Left renal pelvis (tissue), 4 donors: ENCODE data around the gene ZFP37. TPM values are rescaled to one million over a fixed set of nuclear protein-coding genes. Genes with fewer than 3 reads are reported as not detected.
A peak's percentile ranks its signal among the peaks of the same experiment; 100 is the strongest.
"Not testable (repeated sequence)": the region's sequence is repeated elsewhere in the genome, so short reads cannot be mapped to it uniquely, and the experiment has no call there.

Experiments
- DNase-seq, 4 donors: peaks; one replicate each; pipeline ENCODE4 v3.0.0-alpha.2; 2013; ENCODE audit warnings: low read depth in 4 of 4, low spot score in 3 of 4
- polyA plus RNA-seq, 4 donors: library from polyadenylated mRNA; unstranded; fragments of 120-200 nt; gene quantifications; one replicate each; pipeline ENCODE4 v1.2.1, GENCODE V29; 2013; ENCODE audit not compliant: insufficient read length in 4 of 4

The ZFP37 gene
- polyA plus RNA-seq: 10 to 100 TPM; 10.9 to 18.1 (median 12.7) TPM

DNA sequence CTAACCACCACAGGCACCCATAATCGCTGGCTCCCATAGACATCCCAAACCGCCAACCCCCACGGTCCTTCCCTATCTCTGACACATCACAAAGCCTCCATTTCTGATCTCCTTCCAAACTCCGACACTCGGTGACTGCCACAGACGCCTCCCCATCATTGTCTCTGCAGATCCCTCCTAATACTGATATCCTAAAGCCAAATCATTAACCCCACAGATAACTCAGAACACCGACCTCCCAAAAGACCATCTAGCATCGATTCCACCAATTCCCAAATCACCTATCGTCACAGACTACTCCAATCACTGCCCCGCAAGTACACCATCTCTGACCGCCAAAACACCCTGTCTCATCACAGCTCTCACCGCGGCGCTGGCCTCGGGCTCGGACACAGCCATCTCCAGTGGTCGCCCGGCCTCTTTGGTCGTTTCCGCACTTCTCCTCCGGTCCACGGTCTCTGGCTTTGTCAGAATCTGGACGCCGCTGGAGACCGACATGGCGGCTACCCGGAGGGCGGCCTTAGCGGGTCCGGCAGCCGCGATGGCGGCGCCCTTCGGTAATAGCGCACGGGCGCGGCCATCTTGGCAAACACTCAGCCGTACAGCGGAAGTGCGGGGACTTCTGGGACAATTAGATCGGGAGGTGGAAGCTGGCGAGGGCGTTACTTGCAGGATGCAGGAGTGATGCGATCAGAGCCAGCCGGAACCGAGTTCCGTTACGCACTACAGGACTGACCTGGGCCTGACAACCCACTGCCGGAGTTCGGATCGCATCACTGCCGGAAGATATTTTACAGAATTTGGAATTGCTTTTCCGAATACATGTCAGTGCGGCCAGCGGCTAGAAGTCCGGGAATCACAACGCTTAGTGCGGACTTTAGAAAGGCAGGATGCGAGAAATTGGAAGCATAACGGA is at the start of gene ZFP37:
ZFP37 (minus strand) TSS at position 534 of the 916 bp plus-strand sequence; CDS start at position 498, 36 bp downstream.
- peak; percentile 88 to 90 (median 90) for DNase-seq

DNA sequence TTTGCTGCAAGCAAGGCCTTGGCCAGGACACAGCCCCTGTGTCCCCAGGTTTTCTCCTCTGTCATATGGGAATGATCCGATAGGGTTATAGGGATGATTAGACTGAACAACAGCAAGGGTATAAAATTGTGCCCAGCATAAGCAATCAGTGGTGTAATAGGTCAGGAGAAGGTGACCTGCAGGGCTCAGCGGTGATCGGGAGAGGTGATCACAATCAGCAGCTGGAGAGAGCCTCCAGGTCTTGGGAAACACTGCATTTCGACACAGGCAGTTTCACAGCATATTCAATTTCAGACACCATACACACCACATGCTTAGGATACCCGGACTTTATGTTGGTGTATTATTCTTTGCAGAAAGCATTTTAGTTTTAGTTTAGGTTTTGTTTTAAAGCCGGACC is 48.8 kb upstream of the ZFP37 start:
- DNase-seq: not testable (repeated sequence)

DNA sequence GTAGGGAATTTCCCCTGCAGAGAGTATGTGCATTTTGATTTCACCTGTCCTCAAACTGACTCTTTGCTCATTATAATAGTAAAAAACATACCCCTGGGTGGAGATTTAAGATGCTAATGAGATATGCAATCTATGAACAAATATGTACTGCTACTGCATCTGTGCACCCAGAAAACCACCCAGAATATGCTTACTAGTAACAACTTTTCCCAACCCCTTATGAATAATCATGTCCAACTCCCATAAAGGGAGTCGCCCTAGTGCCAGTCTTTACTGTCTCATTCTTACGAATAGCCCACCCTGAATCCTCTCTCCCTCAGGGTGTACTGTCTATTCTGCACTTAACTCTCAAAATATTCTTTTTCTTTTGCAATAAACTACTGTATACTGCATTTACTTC is 39.0 kb upstream of the ZFP37 start:
- DNase-seq: no peak

DNA sequence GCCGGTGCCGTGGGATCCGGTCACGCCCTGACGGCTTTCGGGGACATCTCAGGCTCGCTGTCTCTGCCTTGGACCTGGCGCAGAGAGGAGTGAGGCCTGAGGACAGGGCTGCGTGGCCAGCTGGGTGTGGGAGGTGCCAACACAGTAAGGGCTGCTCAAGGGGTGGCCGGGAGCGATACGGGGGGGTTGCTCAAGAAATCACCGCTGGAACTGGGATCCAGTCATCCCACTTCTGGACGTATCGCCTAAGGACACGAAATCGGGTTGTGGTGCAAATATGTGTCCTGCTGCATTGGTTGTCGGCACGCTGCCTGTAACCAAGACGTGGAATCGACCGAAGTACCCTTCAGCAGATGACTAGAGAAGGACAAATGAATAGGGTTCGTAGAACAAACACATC is 33.4 kb upstream of the ZFP37 start:
- not testable (repeated sequence) for DNase-seq

DNA sequence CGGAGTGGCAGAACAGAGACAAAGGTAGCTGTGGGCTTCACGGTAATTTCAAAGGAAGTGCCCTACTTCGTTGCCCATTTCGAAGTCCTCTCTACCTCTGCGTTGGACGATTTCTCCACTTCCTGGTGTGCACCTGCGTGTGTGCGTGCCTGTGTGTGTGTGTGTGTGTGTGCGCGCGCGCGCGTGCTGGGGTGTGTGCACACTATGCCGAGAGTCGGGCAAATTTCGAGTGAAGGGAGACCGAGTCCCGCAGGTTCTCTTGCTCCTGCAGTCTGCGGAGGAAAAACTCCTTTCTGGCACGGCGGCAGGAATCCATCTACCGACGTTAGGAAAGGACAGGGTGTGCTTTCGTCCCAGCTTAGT is 32.6 kb upstream of the ZFP37 start:
- DNase-seq: not testable (repeated sequence)

DNA sequence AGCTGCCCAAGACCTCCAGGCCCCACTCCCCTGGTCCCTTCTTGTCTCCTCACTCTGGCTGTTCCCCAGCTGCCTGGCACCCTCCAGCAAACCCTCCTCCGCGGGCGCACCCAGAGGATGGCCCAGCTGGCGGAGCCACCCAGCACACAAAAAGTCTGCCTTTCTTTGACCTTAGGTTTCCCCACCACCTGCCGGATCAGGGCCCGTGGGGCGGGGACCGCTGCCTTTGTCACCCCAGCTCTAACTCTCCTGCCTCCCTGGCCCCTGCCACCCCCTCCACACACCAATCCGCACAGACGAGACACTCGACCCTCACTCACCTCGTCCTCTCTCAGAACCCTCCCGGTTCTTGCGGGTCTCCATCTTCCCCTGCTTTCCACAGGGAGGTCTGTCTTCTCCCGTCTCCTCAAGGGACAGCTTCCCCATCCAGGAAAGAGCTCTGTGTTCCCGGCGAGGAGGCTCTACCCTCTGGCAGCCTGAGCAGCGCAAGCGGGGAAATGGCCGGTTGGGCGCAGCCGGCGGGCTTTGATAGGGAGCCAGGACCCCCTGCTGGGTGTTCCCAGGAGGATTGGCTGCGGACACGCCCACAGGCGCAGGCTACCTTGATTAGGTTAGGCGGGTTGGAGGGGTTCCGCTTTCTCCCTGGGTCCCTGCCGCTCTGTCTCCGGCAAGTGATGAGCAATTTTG is 32.1 kb upstream of the ZFP37 start:
- DNase-seq: peak in 2 of 4 donors; percentile 19 to 23

DNA sequence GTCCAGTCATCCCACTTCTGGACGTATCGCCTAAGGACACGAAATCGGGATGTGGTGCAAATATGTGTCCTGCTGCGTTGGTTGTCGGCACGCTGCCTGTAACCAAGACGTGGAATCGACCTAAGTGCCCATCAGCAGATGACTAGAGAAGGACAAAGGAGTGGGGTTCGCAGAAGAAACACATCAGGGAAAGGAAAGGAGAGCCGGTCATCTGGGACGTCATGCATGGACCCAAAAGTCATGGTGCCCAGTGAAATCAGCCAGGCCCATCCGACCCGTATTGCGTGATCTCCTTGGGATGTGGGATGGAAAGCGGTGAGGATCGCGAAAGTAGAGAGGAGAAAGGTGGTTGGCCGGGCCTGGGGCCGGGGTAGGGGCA is 6.4 kb upstream of the ZFP37 start:
- not testable (repeated sequence) for DNase-seq

DNA sequence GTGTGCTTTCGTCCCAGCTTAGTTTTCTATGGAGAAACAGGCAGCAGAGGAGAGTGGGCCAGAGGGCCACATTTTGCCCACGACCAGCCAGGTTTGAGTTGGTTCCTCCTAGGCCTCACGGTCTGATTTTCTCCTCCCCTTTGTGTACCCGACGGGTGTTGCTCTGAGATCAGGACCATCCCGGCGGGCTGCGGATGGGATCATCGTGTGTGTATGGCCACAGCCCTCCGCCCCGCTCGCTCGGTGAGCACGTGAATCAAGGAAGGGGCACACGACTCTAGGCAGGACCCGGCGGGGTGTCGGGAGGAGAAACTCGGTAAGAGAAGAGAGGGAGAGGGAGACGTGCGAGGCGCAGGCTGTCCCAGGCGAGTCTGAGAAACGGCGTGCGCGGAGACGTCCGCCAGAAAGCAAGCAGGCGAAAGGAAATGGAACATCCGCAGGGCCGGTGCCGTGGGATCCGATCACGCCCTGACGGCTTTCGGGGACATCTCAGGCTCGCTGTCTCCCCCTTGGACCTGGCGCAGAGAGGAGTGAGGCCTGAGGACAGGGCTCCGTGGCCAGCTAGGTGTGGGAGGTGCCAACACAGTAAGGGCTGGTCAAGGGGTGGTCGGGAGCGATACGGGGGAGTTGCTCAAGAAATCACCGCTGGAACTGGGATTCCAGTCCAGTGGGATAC is 5.9 kb upstream of the ZFP37 start:
- not testable (repeated sequence) for DNase-seq

DNA sequence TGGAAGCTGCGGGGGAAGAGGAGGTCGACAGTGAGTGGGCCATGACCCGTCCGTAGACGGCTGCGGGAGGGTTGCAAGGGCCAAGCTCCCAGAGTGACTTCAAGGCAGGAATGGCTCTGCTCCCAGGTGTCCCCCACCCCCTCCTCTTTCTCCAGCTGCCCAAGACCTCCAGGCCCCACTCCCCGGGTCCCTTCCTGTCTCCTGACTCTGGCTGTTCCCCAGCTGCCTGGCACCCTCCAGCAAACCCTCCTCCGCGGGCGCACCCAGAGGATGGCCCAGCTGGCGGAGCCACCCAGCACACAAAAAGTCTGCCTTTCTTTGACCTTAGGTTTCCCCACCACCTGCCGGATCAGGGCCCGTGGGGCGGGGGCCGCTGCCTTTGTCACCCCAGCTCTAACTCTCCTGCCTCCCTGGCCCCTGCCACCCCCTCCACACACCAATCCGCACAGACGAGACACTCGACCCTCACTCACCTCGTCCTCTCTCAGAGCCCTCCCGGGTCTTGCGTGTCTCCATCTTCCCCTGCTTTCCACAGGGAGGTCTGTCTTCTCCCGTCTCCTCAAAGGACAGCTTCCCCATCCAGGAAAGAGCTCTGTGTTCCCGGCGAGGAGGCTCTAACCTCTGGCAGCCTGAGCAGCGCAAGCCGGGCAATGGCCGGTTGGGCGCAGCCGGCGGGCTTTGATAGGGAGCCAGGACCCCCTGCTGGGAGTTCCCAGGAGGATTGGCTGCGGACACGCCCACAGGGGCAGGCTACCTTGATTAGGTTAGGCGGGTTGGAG is 4.7 kb upstream of the ZFP37 start:
- DNase-seq: not testable (repeated sequence)

DNA sequence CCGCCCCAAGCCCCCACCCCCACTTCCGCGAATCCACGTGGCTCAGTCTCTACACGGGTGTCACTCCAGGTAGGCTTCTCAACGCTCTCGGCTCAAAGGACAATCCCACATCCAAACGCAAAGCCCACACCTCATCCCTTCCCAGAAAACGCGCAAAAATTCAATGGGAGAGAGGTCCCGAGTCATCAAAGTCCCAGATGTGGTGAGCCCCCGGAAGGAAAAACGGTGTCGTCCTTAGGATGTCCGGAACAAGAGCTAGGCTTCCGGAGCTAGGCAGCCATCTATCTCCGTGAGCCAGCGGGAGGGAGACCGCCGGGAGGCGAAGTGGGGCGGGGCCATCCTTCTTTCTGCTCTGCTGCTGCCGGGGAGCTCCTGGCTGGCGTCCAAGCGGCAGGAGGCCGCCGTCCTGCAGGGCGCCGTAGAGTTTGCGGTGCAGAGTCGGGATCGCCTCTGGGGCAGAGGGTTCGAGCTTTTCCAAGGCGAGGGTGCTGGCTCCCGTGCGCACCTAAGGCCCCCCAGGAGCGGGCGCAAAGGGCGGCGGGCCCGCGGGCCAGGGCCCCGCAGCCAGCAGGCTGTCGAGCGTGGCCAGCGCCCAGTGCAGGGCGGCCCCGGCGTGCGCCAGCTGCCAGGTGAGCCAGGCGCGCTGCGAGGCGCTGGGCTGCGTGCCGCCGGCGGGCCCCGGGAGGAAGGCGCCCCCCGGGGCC is 3.2 kb upstream of the ZFP37 start:
- not testable (repeated sequence) for DNase-seq

DNA sequence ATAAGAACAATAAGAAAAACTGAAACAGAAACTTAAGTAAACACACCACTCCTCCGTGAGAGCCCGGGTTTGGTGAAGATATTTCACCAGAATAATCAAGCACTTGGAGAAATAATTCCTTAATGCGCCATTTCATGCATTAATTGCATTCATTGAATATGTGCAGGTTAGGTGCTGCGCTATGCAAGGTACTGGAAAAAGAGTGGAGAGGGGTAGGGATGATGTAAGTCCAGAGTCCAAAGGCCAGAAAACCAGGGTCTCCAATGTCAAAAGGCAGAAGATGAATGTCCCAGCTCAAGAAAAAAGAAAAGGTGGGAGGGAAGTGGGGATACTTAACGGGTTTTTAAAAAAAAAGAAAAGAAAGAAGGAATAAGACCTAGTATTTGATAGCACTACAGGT is 669 bp upstream of the ZFP37 start:
- DNase-seq: no peak

DNA sequence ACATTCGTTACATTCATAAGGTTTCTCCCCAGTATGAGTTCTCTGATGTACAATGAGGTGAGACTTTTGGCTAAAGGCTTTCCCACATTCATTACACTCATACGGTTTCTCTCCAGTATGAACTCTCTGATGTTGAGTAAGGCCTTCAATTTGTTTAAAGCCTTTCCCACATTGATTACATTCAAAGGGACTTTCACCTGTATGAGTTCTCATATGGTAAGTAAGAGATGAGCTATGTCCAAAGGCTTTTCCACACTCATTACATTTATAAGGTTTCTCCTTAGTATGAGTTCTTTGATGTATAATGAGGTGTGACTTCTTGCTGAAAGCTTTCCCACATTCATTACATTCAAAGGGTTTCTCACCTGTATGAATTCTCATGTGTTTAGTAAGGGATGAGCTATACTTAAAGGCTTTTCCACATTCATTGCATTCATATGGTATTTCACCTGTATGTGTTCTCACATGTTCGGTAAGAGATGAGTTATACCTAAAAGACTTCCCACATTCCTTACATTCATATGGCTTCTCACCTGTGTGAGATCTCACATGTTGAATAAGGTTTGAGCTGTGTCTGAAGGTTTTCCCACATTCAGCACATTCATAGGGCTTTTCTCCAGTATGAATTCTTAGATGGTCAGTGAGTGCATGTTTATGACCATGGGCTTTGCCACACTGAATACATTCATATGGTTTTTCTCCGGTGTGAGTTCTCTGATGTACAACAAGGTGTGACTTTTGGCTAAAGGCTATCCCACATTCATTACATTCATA is 13.5 kb downstream of the ZFP37 start:
- no peak for DNase-seq

DNA sequence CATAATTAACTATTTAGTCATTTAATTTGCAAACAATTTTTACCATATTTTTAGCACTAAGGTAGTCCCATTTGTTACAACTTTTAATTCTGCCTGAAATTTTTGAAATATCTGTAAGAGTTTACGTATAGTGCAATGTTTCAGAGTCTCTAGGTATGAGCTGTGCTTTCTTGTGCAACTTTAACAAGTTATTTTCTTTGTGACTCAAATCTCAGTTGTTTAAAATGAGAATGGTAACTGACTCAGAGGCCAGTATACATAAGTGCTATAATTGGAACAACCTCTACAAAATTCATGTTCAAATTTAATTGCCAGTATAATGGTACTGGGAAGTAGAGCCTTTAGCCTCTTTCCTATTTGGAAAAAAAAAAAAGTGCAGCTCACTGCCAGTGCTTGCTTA is 30.3 kb downstream of the ZFP37 start:
- no peak for DNase-seq

DNA sequence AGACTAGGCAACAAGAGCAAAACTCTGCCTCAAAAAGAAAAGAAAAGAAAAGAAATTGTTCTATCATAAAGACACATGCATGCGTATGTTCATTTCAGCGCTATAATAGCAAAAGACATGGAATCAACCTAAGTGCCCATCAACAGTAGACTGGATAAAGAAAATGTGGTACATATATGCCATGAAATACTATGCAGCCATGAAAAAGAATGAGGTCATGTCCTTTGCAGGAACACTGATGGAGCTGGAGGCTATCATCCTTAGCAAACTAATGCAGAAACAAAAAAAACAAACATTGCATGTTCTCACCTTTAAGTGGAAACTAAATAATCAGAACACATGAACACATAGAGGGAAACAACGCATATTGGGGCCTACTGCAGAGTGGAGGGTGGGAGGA is 38.3 kb downstream of the ZFP37 start:
- DNase-seq: no peak

DNA sequence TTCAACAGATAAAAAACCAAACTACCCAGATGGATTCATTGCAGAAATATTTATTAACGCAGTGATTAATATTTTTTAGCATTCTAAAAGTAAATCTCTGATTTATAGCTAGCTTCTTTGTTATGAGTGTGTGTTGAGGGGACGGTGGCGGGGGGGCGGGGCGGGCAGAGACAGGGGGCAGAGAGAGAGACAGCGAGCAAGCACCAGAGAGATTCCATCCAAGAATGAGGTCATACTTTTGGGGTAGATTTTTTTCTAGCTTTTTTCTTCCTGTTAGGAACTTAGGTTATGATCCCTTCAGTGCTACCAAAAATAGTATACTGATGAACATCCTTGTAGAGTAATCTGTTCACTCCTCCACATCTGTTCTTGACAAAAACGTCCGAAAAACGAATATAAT is 44.0 kb downstream of the ZFP37 start:
- DNase-seq: no peak

DNA sequence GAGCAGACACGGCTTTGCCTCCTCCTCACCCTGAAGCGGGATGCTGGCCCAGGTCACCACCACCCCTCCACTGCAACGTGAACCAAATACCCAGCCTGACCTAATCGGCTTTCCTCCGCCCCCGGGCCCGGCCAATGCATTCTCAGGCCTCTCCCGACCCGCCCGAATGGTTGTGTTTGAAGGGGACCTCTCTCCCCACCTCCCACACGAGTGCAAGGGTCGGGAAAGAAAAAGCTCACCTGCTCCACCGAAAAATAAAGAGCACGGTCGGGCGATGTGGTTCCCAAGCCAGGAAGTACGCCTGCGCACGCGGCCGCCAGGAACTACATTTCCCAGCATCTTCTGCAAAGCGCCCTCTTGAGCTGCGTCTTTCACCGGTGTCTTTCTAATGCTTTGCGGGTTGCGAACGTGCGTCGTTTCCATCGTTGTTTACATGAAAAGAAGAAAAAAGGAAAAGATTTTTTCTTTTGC is 44.6 kb downstream of the ZFP37 start, which contains the start of gene ZNF883:
ZNF883 (minus strand) TSS at position 282 of the 471 bp plus-strand sequence.
- peak; percentile 55 to 67 (median 59) for DNase-seq

DNA sequence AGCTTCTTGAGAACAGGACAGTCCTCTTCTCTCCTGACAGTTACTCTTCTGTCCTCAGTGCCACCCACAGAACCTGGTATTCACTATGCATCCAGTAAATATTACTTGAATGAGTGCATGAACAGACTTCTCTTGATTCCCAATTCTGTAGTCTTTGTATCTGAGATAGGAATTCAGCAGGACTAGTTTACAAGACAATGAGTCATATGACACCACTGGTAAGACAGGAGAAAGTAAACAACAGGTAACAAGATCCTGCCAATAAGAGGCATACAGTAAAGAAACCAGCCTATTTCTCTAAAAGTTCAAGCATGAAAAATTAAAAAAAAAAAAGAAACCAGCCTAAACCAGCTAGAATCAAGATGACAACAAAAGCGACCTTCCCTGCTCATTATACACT is 50.7 kb downstream of the ZFP37 start:
- DNase-seq: no peak

DNA sequence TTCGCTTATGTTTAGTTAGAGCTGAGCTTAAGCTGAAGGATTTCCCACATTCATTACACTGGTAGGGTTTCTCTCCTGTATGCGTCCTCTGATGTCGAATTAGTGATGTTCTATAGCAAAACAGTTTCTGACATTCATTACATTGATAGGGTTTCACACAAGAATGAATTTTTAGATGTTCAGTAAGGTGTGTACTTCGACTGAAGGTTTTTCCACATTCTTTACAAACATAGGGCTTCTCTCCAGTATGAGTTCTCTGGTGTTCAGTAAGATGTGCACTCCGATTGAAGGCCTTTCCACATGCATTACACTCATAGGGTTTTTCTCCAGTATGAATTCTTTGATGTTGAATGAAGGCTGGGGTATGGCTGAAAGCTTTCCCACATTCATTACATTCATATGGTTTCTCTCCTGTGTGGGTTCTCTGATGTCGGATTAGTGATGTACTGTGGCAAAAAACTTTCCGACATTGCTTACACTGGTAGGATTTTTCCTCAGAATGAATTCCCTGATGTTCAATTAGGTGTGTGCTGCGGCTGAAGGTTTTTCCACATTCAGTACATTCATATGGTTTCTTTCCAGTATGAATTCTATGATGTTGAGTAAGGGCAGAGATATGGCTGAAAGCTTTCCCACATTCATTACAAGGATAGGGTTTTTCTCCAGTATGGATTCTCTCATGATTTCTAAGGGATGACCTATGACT is 59.1 kb downstream of the ZFP37 start:
- no peak for DNase-seq
